Smooth muscle cell (in vitro differentiated cells): ENCODE results near the gene DDX59. TPM values are rescaled to one million over a fixed set of nuclear protein-coding genes. Genes with fewer than 3 reads are reported as not detected.

Experiments
- polyA plus RNA-seq: library from polyadenylated mRNA; unstranded; fragments of >200 nt; fragmentation: Nextera tagmentation; extraction: Ambion mirVana; gene quantifications from 2 replicates; pipeline ENCODE4 v1.2.1, GENCODE V29; 2016
- total RNA-seq: library from RNA; depleted of rRNA; stranded (reverse); fragments of >200 nt; gene quantifications from 2 replicates; pipeline ENCODE4 v1.2.3, GENCODE V29; 2014

DDX59 gene
- total and polyA plus RNA-seq, 2 experiments from 2014 or later: 7.7 to 22.5 TPM

Other genes starting within 250 kb of the DDX59 start
- gene KIF14, start 49.2 kb downstream of the DDX59 start, total RNA-seq: 1.3 and 2.5 TPM in 2 replicates
- gene KIF14, start 49.2 kb downstream of the DDX59 start, polyA plus RNA-seq: 0.76 and 0.93 TPM in 2 replicates
- 57.5 and 61.1 TPM in 2 replicates for gene CAMSAP2, start 69.0 kb upstream of the DDX59 start, total RNA-seq
- 12.9 and 20.5 TPM in 2 replicates for gene CAMSAP2, start 69.0 kb upstream of the DDX59 start, polyA plus RNA-seq
- not detected in 2 replicates for gene GPR25, start 203.1 kb upstream of the DDX59 start, total RNA-seq
- gene GPR25, start 203.1 kb upstream of the DDX59 start, polyA plus RNA-seq: not detected in 2 replicates
- gene INAVA, start 225.0 kb upstream of the DDX59 start, total RNA-seq: 9.5 and 16.9 TPM in 2 replicates
- 10.1 and 14.9 TPM in 2 replicates for gene INAVA, start 225.0 kb upstream of the DDX59 start, polyA plus RNA-seq